HG03064 (cell line): ENCODE measurements around the gene TMEM14C.

Experiments used
- ATAC-seq: cut with Tn5 transposase; IDR thresholded peaks from one replicate; pipeline ENCODE4 v1.9.1; 2021; ENCODE audit warnings: low read depth; ENCODE audit not compliant: unreplicated experiment

TMEM14C gene

GRCh38 chr6:10722820-10723566, at the start of gene TMEM14C:
TMEM14C (plus strand) TSS chr6:10723070; CDS start chr6:10724614, 1,544 bp downstream.
- peak; percentile 98 for ATAC-seq

GRCh38 chr6:10676403-10676802, 46.5 kb upstream of the TMEM14C start:
- no peak for ATAC-seq

- no peak for ATAC-seq
Measured at GRCh38 chr6:10678456-10678855, 44.4 kb upstream of the TMEM14C start.

- ATAC-seq, result no peak
Measured at GRCh38 chr6:10681795-10682194, 41.1 kb upstream of the TMEM14C start.

GRCh38 chr6:10682355-10682988, 40.4 kb upstream of the TMEM14C start:
- ATAC-seq, result no peak

GRCh38 chr6:10684618-10685017, 38.3 kb upstream of the TMEM14C start:
- no peak for ATAC-seq

GRCh38 chr6:10685092-10685915, 37.6 kb upstream of the TMEM14C start:
- no peak for ATAC-seq

- ATAC-seq, result no peak
Measured at GRCh38 chr6:10686901-10687300, 36.0 kb upstream of the TMEM14C start.

GRCh38 chr6:10687582-10687981, 35.3 kb upstream of the TMEM14C start:
- no peak for ATAC-seq

GRCh38 chr6:10690651-10691445, 32.0 kb upstream of the TMEM14C start:
- no peak for ATAC-seq

GRCh38 chr6:10692965-10693538, 29.8 kb upstream of the TMEM14C start:
- ATAC-seq, result no peak

- peak; percentile 99 for ATAC-seq
Measured at GRCh38 chr6:10694302-10695085, 28.4 kb upstream of the TMEM14C start, which contains the start of the genes C6orf52 and PAK1IP1. C6orf52 (minus strand) TSS chr6:10694616; CDS start chr6:10687550, 7,066 bp downstream. PAK1IP1 (plus strand) TSS chr6:10694972; CDS start chr6:10694986, 14 bp downstream.

GRCh38 chr6:10695086-10695657, 27.7 kb upstream of the TMEM14C start:
- no peak for ATAC-seq

- no peak for ATAC-seq
Measured at GRCh38 chr6:10696655-10697054, 26.2 kb upstream of the TMEM14C start.

- no peak for ATAC-seq
Measured at GRCh38 chr6:10713962-10714361, 8.9 kb upstream of the TMEM14C start.

GRCh38 chr6:10719296-10719963, 3.4 kb upstream of the TMEM14C start:
- no peak for ATAC-seq

GRCh38 chr6:10719964-10720264, 3.0 kb upstream of the TMEM14C start:
- no peak for ATAC-seq

GRCh38 chr6:10720265-10720959, 2.5 kb upstream of the TMEM14C start:
- ATAC-seq, result no peak
